Adrenal gland (tissue), 12 donors: Measurements from ENCODE around the gene DDX47. TPM values are rescaled to one million over a fixed set of nuclear protein-coding genes. Genes with fewer than 3 reads are reported as not detected.

Source experiments
- DNase-seq, 7 donors: peaks; one replicate each; pipeline ENCODE4 v3.0.0-alpha.2; 2019 to 2020
- H3K27ac ChIP-seq, 5 donors: fragments of 200-600 bp; sonication (generic) in 4 of 5; 1 replicate in 3 of 5; 2 replicates in 2 of 5; pipeline versions ENCODE4 v1.5.1 to v1.8.0; 2016 to 2020; ENCODE audit warnings: mild to moderate bottlenecking in 1 of 5
- H3K27me3 ChIP-seq: fragments of 200-600 bp; 2 replicates; pipeline ENCODE4 v1.8.0; 2021
- H3K36me3 ChIP-seq, 2 donors: fragments of 200-600 bp; replicated peaks in 1 of 2; 1 replicate in 1 of 2; 2 replicates in 1 of 2; pipeline versions ENCODE4 v1.5.1 to v1.8.0; 2018 to 2022
- H3K4me1 ChIP-seq, 2 donors: fragments of 200-600 bp; replicated peaks in 1 of 2; 1 replicate in 1 of 2; 2 replicates in 1 of 2; pipeline versions ENCODE4 v1.5.1 to v1.8.0; 2018 to 2021
- H3K4me3 ChIP-seq, 4 donors: fragments of 200-600 bp; sonication (generic) in 3 of 4; one replicate each; pipeline ENCODE4 v1.5.1; 2016 to 2018
- H3K9me3 ChIP-seq, 3 donors: fragments of 200-600 bp; sonication (generic) in 1 of 3; replicated peaks in 1 of 3; 1 replicate in 2 of 3; 2 replicates in 1 of 3; pipeline versions ENCODE4 v1.5.1 to v1.8.0; 2016 to 2021
- CTCF ChIP-seq, 6 experiments: fragments of 450-650 bp in 4 of 6; fragments of 200-600 bp in 2 of 6; sonication (generic) in 1 of 6; IDR thresholded peaks; 1 replicate in 5 of 6; 2 replicates in 1 of 6; pipeline versions ENCODE4 v1.5.1 to v1.8.0; 2016 to 2021; ENCODE audit warnings: antibody characterized with exemption in 6 of 6, mild to moderate bottlenecking in 2 of 6, moderate library complexity in 1 of 6
- POLR2A ChIP-seq, 2 donors: fragments of 450-650 bp; IDR thresholded peaks; one replicate each; pipeline ENCODE4 v1.6.1; 2017; ENCODE audit warnings: antibody characterized with exemption in 2 of 2, mild to moderate bottlenecking in 2 of 2, moderate library complexity in 1 of 2
- WGBS, 4 donors: extraction: QIAGEN DNeasy Blood & Tissue Kit in 2 of 4; methylation state at CpG; one replicate each; pipeline versions ENCODE4 v1.1.5 to v1.1.7; 2013 to 2017; 5-methylcytosine and 5-hydroxymethylcytosine counted together
- intact Hi-C, 2 donors: fragments of 100-400 bp; cut with DNase I; formaldehyde crosslinking; loops; one replicate each; pipeline versions ENCODE4 v1.14.1 to v1.15.0; 2022 to 2023
- polyA plus RNA-seq, 3 donors: library from polyadenylated mRNA; stranded (reverse); fragments of 200-250 nt in 2 of 3; fragments of 350-450 nt in 1 of 3; fragmentation: Illumina TruSeq in 1 of 3; extraction: RNeasy Lipid Tissue Mini Kit (QIAGEN cat#74804) in 1 of 3; gene quantifications; one replicate each; pipeline ENCODE4 v1.2.3, GENCODE V29; 2013 to 2014
- total RNA-seq, 9 donors: library from RNA; depleted of rRNA in 4 of 9; stranded (reverse); fragments of >200 nt in 4 of 9; fragments of 120-200 nt in 1 of 9; fragmentation: NEBNext Ultra II Directional in 1 of 9; extraction: Animal tissue kit (Norgen Biotek cat#: 25700) in 1 of 9; gene quantifications; one replicate each; pipeline versions ENCODE4 v1.1.0 to v1.2.4, GENCODE V29; 2013 to 2023
- donor health status: healthy with polysubstance abuse.
- donor health status: Bipolar disorder and iron deficiency.
- donor health status: DM: yes; HTN: yes; CAD: no.
- donor health status: DM: no; HTN: no; CAD: no.
- donor health status: DM: no; HTN: no; CAD: no.
- donor health status: DM: yes; HTN: yes; CAD: no.

Gene DDX47
- total and polyA plus RNA-seq, 12 donors: 28.8 to 77.3 (median 44.7) TPM

- Histone ChIP-seq H3K27me3 (no peaks in the 10 kb centered on the region), H3K4me1 (no peaks in the 10 kb centered on the region), H3K36me3 (no peaks in the 10 kb centered on the region), H3K27ac (no peak overlapping the region), H3K9me3 (no peaks in the 10 kb centered on the region), H3K4me3 (no peak overlapping the region)
- intact Hi-C loops: no loop called here
- no peak for DNase-seq
- TF ChIP-seq POLR2A (IDR thresholded peaks at IDR 0.05) (no peak), CTCF (IDR thresholded peaks at IDR 0.05) (no peak)
- 82 to 90% (median 86%) methylated on average over 9 of the region's 9 CpGs for WGBS, 4 donors
These were observed 16.0 kb upstream of the DDX47 start for GRCh38 chr12:12796928-12797793.

- no peak for TF ChIP-seq POLR2A (IDR thresholded peaks at IDR 0.05)
- no peak for TF ChIP-seq CTCF (IDR thresholded peaks at IDR 0.05)
- 85 to 92% (median 88%) methylated on average over 3 of the region's 3 CpGs for WGBS, 4 donors
- no peak for DNase-seq
- Histone ChIP-seq H3K4me1 (no peaks in the 10 kb centered on the region), H3K27ac (no peak overlapping the region), H3K27me3 (no peaks in the 10 kb centered on the region), H3K36me3 (no peaks in the 10 kb centered on the region), H3K9me3 (no peaks in the 10 kb centered on the region), H3K4me3 (no peak overlapping the region)
- intact Hi-C loops: no loop called here
These were observed 15.4 kb upstream of the DDX47 start for GRCh38 chr12:12797794-12798152.

GRCh38 chr12:12798480-12798879, 14.7 kb upstream of the DDX47 start:
- H3K4me1 ChIP-seq: peaks cover 0 to 6% of the 10 kb centered on the region in 2 donors
- DNase-seq: no peak
- no peaks in the 10 kb centered on the region for H3K27me3 ChIP-seq
- intact Hi-C loops: no loop called here
- WGBS, 4 donors: 72 to 86% (median 78%) methylated on average over 1 of the region's 1 CpG
- no peak overlapping the region for H3K27ac ChIP-seq
- H3K4me3 ChIP-seq: no peak overlapping the region
- TF ChIP-seq POLR2A (IDR thresholded peaks at IDR 0.05) (no peak), CTCF (IDR thresholded peaks at IDR 0.05) (no peak)
- no peaks in the 10 kb centered on the region for H3K36me3 ChIP-seq
- H3K9me3 ChIP-seq: no peaks in the 10 kb centered on the region

GRCh38 chr12:12799163-12799920, 13.8 kb upstream of the DDX47 start:
- H3K36me3 ChIP-seq: no peaks in the 10 kb centered on the region
- H3K4me1 ChIP-seq: peaks cover 0 to 9% of the 10 kb centered on the region in 2 donors
- H3K9me3 ChIP-seq: no peaks in the 10 kb centered on the region
- no peak overlapping the region for H3K27ac ChIP-seq
- H3K4me3 ChIP-seq: no peak overlapping the region
- no peak for DNase-seq
- no peak for TF ChIP-seq CTCF (IDR thresholded peaks at IDR 0.05)
- TF ChIP-seq POLR2A (IDR thresholded peaks at IDR 0.05): no peak
- 64 to 83% (median 76%) methylated on average over 8 of the region's 8 CpGs for WGBS, 4 donors
- no peaks in the 10 kb centered on the region for H3K27me3 ChIP-seq
- intact Hi-C loops: no loop called here
